ENCODE measurements around the gene COL4A2. TPM values are rescaled to one million over a fixed set of nuclear protein-coding genes. Genes with fewer than 3 reads are reported as not detected.

The COL4A2 gene
- total RNA-seq, 1 experiment from 2014 or later = 262 TPM

DNA sequence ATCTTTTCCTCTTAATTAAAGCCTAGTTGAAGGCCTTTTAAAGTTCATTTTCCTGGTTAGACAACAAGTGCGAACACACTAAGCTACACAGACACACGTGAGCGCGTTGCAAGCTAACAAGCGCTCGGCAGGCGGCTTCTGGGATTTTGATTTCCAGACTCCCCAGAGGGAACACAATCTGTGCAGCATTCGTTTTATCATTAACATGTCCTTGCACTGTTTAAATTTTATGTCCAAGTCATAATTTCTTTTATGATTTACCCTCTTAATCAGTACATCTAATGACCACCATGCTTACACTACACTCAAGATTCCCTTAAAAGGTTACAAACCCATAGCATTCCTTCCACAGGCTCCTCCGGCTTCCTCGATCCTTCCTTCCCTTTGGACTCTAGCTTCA is 16.9 kb upstream of the COL4A2 start:
- DNase-seq (ENCODE audit: low read depth) = no peak

DNA sequence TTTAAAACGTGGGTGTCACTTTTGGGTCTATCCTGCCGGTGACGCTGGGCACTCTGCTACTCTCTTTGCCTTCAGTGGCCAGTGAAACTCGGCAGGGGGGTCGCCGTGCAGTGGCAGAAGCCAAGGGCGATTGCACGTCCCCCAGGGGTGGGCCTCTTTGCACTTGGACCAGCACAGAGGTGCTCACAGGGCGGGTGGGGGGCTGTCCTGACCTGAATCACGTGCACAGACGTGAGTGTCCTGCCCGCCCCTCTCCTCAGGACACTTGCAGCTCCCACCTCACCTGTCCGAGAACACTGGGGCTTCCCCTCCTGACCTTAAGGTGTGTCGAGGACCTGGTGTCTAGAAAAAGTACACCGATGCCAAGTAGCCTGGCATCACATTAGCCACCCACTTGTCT is 16.3 kb upstream of the COL4A2 start:
- no peak for DNase-seq (ENCODE audit: low read depth)

- no peak for DNase-seq (ENCODE audit: low read depth)
These were observed 15.8 kb upstream of the COL4A2 start for GRCh38 chr13:110291286-110291685.

- DNase-seq (ENCODE audit: low read depth) = no peak
These were observed 14.0 kb upstream of the COL4A2 start for GRCh38 chr13:110293037-110293436.

- no peak for DNase-seq (ENCODE audit: low read depth)
These were observed 13.4 kb upstream of the COL4A2 start for GRCh38 chr13:110293649-110294048.

- DNase-seq (ENCODE audit: low read depth) = no peak
These were observed 12.9 kb upstream of the COL4A2 start for GRCh38 chr13:110294146-110294545.

DNA sequence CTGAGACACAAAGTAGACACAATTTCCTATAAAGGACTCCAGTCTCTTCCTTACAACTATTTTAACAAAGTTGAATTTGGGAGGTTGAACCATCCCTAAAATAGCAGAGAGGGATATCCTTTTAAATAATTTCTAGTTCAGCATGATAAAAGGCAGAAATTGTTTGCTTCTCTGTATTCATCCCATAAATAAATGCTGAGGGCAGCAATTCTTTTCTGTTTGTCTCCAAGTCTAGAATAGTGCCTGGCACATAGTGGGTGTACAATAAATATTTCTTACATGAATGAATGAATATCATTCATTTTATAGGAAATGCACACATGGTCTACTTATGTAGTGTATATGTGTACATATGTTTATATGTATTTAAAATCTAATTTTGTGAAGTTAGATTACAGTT is 12.5 kb upstream of the COL4A2 start:
- no peak for DNase-seq (ENCODE audit: low read depth)

GRCh38 chr13:110297011-110297410 is 10.1 kb upstream of the COL4A2 start:
- no peak for DNase-seq (ENCODE audit: low read depth)

- no peak for DNase-seq (ENCODE audit: low read depth)
These were observed 9.1 kb upstream of the COL4A2 start for GRCh38 chr13:110297766-110298504.

DNA sequence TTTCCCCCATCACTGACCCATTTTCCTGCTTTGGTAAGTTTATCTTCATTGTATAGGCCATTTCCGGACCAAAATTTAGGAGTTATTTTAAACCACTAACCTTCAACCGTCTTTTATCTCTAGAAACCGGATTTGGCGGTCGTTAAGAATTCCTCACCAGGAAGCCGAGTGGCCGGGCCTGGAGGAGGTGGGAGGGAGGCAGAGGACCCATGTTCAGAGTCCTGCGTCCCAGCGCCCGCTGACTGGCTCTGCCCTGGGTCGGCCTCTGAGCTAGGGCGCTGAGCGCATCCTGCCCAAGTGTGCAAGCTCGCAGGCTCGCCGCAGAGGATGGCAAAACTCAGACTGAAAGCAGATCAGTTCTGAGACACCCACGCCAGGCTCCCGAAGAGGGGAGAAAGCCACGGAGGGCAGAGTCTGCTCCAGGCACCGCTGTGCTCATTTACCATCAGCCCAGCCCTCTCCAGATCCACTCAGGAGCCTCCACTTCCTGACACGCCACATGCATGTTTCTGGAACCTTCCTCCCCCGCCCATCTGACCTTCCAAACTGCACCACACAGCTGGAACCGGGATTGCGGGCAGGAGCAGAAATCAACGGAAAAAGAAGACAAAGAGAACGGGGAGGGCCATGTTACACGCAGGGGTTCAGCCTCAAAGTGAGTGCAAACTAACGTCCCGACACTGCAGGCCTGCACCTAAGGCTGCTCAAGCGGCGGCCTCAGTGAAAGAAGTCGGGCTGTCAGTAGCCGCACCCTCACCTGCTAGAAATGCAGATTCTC is 8.4 kb upstream of the COL4A2 start:
- DNase-seq (ENCODE audit: low read depth) = no peak

GRCh38 chr13:110299283-110299840 is 7.7 kb upstream of the COL4A2 start:
- DNase-seq (ENCODE audit: low read depth) = no peak

GRCh38 chr13:110300090-110300815 is 6.8 kb upstream of the COL4A2 start:
- DNase-seq (ENCODE audit: low read depth) = no peak

GRCh38 chr13:110301083-110301482 is 6.0 kb upstream of the COL4A2 start:
- DNase-seq (ENCODE audit: low read depth) = no peak

DNA sequence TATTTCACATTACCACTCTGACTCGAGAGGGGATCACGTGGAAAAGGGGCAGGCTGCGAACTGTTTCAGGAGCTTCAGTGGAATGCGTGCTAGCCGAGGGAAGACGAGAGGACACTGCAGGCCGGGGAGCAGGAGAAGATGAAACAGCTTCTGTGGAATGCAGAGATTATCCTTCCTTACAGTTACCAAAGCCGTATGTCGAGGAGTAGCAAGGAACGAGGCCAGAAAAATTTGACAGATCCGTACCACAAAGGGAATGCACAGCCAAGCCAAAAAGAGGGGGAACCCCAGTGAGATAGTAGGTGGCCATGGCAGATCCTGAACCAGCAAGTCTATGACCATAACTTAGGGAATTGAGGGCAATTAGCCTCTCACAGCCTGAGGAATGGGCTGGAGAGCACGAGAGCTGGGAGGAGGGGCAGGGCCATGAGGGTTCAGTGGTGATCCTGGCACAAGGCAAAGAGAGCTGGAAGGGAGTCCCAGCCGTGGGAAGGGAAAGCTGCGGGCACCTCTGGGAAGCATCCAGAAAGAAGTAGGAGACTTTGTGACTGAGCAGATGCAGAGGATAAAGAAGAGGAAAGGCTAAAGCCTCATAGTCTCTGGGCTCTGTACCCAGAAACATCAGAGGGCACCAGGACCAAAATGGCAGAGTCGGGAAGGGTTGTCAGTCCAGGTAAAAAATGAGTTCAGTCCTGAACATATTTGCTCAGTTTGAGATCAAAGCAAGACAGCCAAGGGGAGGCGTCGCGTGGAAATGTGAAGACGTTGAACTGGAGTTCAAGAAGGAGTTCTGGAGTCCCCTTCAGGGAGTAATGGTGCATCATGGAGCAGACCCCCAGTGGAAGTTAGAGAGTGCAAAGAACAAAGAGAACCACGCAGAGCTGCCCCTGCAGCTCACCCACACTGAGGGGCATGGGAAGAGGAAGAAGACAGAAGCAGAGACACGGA is 5.2 kb upstream of the COL4A2 start:
- DNase-seq (ENCODE audit: low read depth) = no peak

GRCh38 chr13:110302997-110303396 is 4.1 kb upstream of the COL4A2 start:
- DNase-seq (ENCODE audit: low read depth) = no peak

GRCh38 chr13:110303644-110304043 is 3.4 kb upstream of the COL4A2 start:
- DNase-seq (ENCODE audit: low read depth) = no peak

DNA sequence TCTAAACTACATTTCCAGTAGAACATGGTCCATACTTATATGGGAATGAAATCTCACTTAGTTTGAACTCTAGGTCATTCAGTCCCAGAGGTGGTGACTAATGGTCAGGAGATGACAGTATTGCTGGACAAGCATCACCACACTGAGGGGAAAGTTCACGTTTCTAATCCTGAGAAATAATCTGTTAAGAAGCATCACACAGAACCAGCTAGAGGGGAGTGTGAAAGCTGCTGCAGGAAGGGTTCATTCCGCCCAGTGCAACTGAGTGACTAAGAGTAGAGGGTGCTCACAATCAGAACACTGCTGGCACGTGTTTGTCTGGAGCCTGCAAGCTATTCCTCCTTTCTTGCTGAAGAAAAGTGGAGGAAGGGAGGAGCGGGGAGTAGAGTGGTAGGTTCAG is 2.8 kb upstream of the COL4A2 start:
- DNase-seq (ENCODE audit: low read depth) = no peak

DNA sequence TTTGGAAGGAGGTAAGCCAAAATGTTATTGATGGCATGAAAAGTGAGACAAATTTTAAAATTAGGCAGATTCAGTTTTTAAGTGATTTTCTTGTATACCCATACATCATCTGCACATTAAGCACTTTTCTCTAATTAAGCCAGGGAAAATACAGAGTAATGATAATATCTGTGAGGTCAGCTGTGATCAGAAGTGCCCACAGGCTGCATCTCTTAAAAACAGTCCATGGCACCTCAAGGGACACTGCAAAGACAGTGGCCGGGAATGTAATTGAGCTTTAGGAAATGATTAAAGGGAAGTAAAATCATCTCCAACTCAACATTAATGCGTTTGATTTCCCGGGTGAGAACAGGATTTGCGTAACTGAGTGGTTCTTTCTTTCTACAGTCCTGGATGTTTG is 2.1 kb upstream of the COL4A2 start:
- no peak for DNase-seq (ENCODE audit: low read depth)

DNA sequence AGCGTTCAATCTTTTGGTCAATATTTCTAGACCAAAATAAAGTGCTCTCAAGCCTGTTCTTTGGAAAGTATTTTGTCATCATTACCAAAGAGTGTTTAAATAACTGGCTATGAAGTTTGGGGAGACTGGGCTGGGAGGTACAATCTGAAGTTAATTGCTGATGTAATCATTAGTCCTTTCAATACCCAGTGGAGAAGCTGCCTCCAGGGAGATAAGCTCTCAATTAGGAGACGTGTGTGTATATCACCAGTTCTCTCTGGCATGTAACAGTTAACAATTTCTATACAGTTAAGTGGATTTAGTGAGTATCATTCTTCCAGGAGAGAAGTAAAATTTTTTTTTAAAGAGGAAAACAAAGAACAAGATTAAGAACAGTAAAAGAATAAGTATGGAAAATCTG is 1.5 kb upstream of the COL4A2 start:
- no peak for DNase-seq (ENCODE audit: low read depth)

DNA sequence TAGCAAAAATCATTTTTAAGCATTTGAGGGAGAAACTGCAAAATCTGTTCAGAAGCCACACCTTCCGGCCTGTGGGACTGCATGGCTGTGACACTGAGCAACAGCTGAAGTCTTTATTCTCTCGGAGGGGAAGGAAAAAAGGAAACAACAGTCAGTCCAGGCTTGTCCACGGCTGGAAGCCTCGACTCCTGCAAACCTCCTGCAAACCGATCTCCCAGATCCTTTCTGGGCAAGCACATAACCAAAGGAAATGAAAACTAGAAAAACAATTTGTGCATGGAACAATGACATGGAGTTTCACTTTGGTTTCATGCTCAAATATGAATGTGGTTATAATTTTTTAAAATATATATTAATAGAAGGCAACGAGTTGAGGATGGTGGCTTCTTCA is 1.1 kb upstream of the COL4A2 start:
- no peak for DNase-seq (ENCODE audit: low read depth)

DNA sequence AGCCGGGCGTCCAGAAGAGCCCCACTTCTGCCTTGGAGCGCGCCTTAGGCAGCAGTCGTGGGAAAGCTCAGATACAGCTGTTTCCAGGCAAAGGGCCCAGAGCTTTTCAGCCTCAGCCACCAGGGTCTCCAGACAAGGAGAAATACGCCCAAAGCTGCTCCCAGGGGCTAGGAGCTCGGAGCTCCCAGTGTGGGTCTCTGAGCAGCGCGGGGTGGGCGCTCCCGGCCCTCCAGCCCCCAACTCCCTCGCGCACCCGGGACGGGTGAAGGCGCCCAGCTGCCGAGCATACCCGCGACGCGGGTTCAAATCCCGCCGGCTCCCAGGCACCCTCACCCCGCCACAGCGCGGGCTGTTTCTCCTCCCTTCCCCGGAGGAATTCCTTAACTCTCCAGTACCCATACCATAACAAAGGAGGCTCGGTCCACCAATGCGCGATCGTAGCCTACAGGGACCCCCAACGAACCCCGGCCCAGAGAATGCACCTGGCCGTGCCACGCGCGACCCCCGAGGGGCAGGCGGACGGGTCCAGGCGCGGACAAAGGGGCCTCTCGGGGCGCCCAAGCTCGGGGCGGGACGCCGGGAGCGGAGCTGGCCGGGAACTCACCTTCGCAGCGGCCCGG is 634 bp upstream of the COL4A2 start:
- no peak for DNase-seq (ENCODE audit: low read depth)

All from Daoy (cell line).